H1 (cell line): ENCODE measurements around the gene SNX13. TPM values are rescaled to one million over a fixed set of nuclear protein-coding genes. Genes with fewer than 3 reads are reported as not detected.

Source experiments
- CTCF ChIA-PET: fragments of 300-600 bp; sonication (Branson Sonifier 250); formaldehyde crosslinking; loops from one replicate; lab custom pipeline; 2021; ENCODE audit not compliant: partially characterized antibody; lab: Charles Lee
- POLR2A ChIA-PET: fragments of 300-600 bp; sonication (Branson Sonifier 250); formaldehyde crosslinking; loops from one replicate; lab custom pipeline; 2021; ENCODE audit warnings: inconsistent platforms; ENCODE audit not compliant: partially characterized antibody; lab: Charles Lee
- DNase-seq, 2 experiments: peaks; one replicate each; pipeline versions ENCODE4 v3.0.0 to v3.0.0-alpha.2; 2010 to 2022; ENCODE audit warnings: low spot score in 2 of 2, low read depth in 1 of 2, mixed read lengths in 1 of 2
- FAIRE-seq: peaks from 2 replicates; lab custom pipeline; 2011; peaks lifted over from hg19 to GRCh38; lab: Jason Lieb, UNC
- H2AFZ ChIP-seq: 2 replicates; pipeline ENCODE4 v1.8.1; 2012; ENCODE audit warnings: low read length, inconsistent platforms
- H2AK5ac ChIP-seq: 2 replicates; pipeline ENCODE4 v1.6.1; 2013; ENCODE audit warnings: low read depth, low read length
- H2BK120ac ChIP-seq: replicated peaks from 2 replicates; pipeline ENCODE3; 2013; ENCODE audit warnings: low read depth, low read length, inconsistent platforms
- H2BK12ac ChIP-seq: 2 replicates; pipeline ENCODE4 v1.6.1; 2013; ENCODE audit warnings: low read depth, low read length
- H2BK15ac ChIP-seq: 2 replicates; pipeline ENCODE4 v1.6.1; 2013; ENCODE audit warnings: low read length
- H2BK20ac ChIP-seq: 2 replicates; pipeline ENCODE4 v1.6.1; 2013; ENCODE audit warnings: low read length
- H2BK5ac ChIP-seq: 2 replicates; pipeline ENCODE4 v1.6.1; 2013; ENCODE audit warnings: low read depth, low read length
- H3K14ac ChIP-seq: 2 replicates; pipeline ENCODE4 v1.6.1; 2013; ENCODE audit warnings: inconsistent platforms; ENCODE audit not compliant: insufficient read length
- H3K18ac ChIP-seq: 2 replicates; pipeline ENCODE4 v1.6.1; 2013; ENCODE audit warnings: low read length; ENCODE audit errors: extremely low read depth
- H3K23ac ChIP-seq: 2 replicates; pipeline ENCODE4 v1.6.1; 2013; ENCODE audit warnings: inconsistent platforms; ENCODE audit not compliant: insufficient read length
- H3K23me2 ChIP-seq: 2 replicates; pipeline ENCODE4 v1.6.1; 2013; ENCODE audit warnings: low read depth, low read length
- H3K27ac ChIP-seq: 2 replicates; pipeline ENCODE4 v1.6.1; 2011; ENCODE audit warnings: low read depth, low read length, inconsistent platforms
- H3K27me3 ChIP-seq, 4 experiments: replicated peaks in 1 of 4; 1 replicate in 1 of 4; 2 replicates in 3 of 4; pipeline versions ENCODE4 v1.6.1 to v1.8.1; 2011 to 2013; ENCODE audit warnings: low read length in 3 of 4, mild to moderate bottlenecking in 3 of 4, inconsistent platforms in 2 of 4, mixed read lengths in 2 of 4, moderate library complexity in 1 of 4; ENCODE audit not compliant: control insufficient read depth in 3 of 4, insufficient read depth in 3 of 4; ENCODE audit errors: extremely low read depth in 1 of 4
- H3K36me3 ChIP-seq, 4 experiments: 2 replicates each; pipeline versions ENCODE4 v1.6.1 to v1.8.1; 2011 to 2013; ENCODE audit warnings: mild to moderate bottlenecking in 4 of 4, low read length in 3 of 4, moderate library complexity in 2 of 4, control low read depth in 1 of 4, inconsistent platforms in 1 of 4; ENCODE audit not compliant: insufficient read depth in 4 of 4, control insufficient read depth in 2 of 4
- H3K4ac ChIP-seq: replicated peaks from 2 replicates; pipeline ENCODE3; 2013; ENCODE audit warnings: low read length, low read depth, mixed read lengths, inconsistent platforms; ENCODE audit not compliant: insufficient read length
- H3K4me1 ChIP-seq, 4 experiments: replicated peaks in 1 of 4; 1 replicate in 1 of 4; 2 replicates in 3 of 4; pipeline versions ENCODE4 v1.6.1 to v1.8.1; 2011 to 2013; ENCODE audit warnings: low read length in 3 of 4, inconsistent platforms in 2 of 4, mixed read lengths in 1 of 4; ENCODE audit not compliant: insufficient read depth in 4 of 4, control insufficient read depth in 3 of 4
- H3K4me2 ChIP-seq, 2 experiments: 2 replicates each; pipeline versions ENCODE4 v1.6.1 to v1.8.1; 2011 to 2013; ENCODE audit warnings: low read depth in 2 of 2, low read length in 2 of 2, control low read depth in 1 of 2, inconsistent platforms in 1 of 2, mild to moderate bottlenecking in 1 of 2; ENCODE audit not compliant: insufficient read depth in 1 of 2
- H3K4me3 ChIP-seq, 4 experiments: fragments of 200-600, 300-600 bp in 1 of 4; sonication (generic), shearing (Covaris generic), sonication (Bioruptor Twin) in 1 of 4; 2 replicates each; pipeline versions ENCODE4 v1.5.1 to v1.8.1; 2011 to 2016; ENCODE audit warnings: low read length in 4 of 4, low read depth in 3 of 4, control low read depth in 2 of 4, inconsistent platforms in 2 of 4, mild to moderate bottlenecking in 2 of 4, mixed read lengths in 1 of 4, moderate library complexity in 1 of 4; ENCODE audit not compliant: insufficient read depth in 2 of 4; ENCODE audit errors: extremely low read depth in 1 of 4
- H3K56ac ChIP-seq: replicated peaks from 2 replicates; pipeline ENCODE3; 2013; ENCODE audit warnings: low read depth, mild to moderate bottlenecking, mixed read lengths, low read length, inconsistent platforms; ENCODE audit not compliant: insufficient read length
- H3K79me1 ChIP-seq: 2 replicates; pipeline ENCODE4 v1.6.1; 2013; ENCODE audit warnings: low read depth, low read length, control low read depth
- H3K79me2 ChIP-seq, 2 experiments: 2 replicates each; pipeline versions ENCODE4 v1.6.1 to v1.8.1; 2012 to 2013; ENCODE audit warnings: low read length in 2 of 2, mild to moderate bottlenecking in 2 of 2, inconsistent platforms in 1 of 2; ENCODE audit not compliant: insufficient read depth in 2 of 2, control insufficient read depth in 1 of 2
- H3K9ac ChIP-seq, 4 experiments: replicated peaks in 1 of 4; 1 replicate in 1 of 4; 2 replicates in 3 of 4; pipeline versions ENCODE4 v1.6.1 to v1.8.1; 2011 to 2013; ENCODE audit warnings: low read depth in 3 of 4, low read length in 3 of 4, control low read depth in 2 of 4, mild to moderate bottlenecking in 2 of 4, moderate library complexity in 2 of 4, inconsistent platforms in 1 of 4; ENCODE audit errors: extremely low read depth in 1 of 4
- H3K9me3 ChIP-seq, 2 experiments: 2 replicates each; pipeline versions ENCODE4 v1.6.1 to v1.8.1; 2012 to 2013; ENCODE audit warnings: mild to moderate bottlenecking in 2 of 2, moderate library complexity in 2 of 2, control low read depth in 1 of 2, inconsistent platforms in 1 of 2, low read depth in 1 of 2, low read length in 1 of 2, mixed read lengths in 1 of 2; ENCODE audit not compliant: insufficient read depth in 2 of 2
- H4K20me1 ChIP-seq, 2 experiments: replicated peaks in 1 of 2; 2 replicates each; pipeline versions ENCODE3 to v1.8.1; 2011 to 2013; ENCODE audit warnings: inconsistent platforms in 2 of 2, low read length in 2 of 2, mild to moderate bottlenecking in 1 of 2; ENCODE audit not compliant: insufficient read depth in 2 of 2, control insufficient read depth in 1 of 2
- H4K5ac ChIP-seq: 2 replicates; pipeline ENCODE4 v1.6.1; 2013; ENCODE audit warnings: low read length, low read depth, mixed read lengths, inconsistent platforms; ENCODE audit not compliant: insufficient read length
- H4K8ac ChIP-seq: 2 replicates; pipeline ENCODE4 v1.8.0; 2013; ENCODE audit warnings: mild to moderate bottlenecking, moderate library complexity, low read length, inconsistent platforms; ENCODE audit not compliant: insufficient read depth; ENCODE audit errors: extremely low read depth
- H4K91ac ChIP-seq: replicated peaks from 2 replicates; pipeline ENCODE3; 2013; ENCODE audit warnings: low read length, mixed read lengths, inconsistent platforms; ENCODE audit not compliant: insufficient read length
- BCL11A ChIP-seq, 2 experiments: IDR thresholded peaks; one replicate each; pipeline ENCODE4 v1.6.1; 2011; ENCODE audit warnings: low read depth in 2 of 2, low read length in 2 of 2, mild to moderate bottlenecking in 2 of 2
- BRCA1 ChIP-seq: IDR thresholded peaks from 2 replicates; pipeline ENCODE4 v1.6.1; 2012; ENCODE audit warnings: low read depth, low read length, improper control_type of control experiment
- CBX8 ChIP-seq: fragments of 300-800, 300-1000 bp; sonication (generic); IDR thresholded peaks from 2 replicates; pipeline ENCODE4 v1.7.1; 2016; ENCODE audit warnings: low read depth, low read length, borderline replicate concordance
- KDM4A ChIP-seq: IDR thresholded peaks from one replicate; pipeline ENCODE4 v1.7.1; 2012; ENCODE audit warnings: low read depth, mild to moderate bottlenecking, moderate library complexity, low read length, inconsistent platforms; ENCODE audit not compliant: severe bottlenecking
- MAX ChIP-seq: IDR thresholded peaks from 2 replicates; pipeline ENCODE4 v1.6.1; 2012; ENCODE audit warnings: inconsistent platforms
- SP2 ChIP-seq: IDR thresholded peaks from 2 replicates; pipeline ENCODE4 v1.6.1; 2012; ENCODE audit warnings: mild to moderate bottlenecking, low read length, inconsistent platforms
- WGBS, 2 experiments: shearing (Covaris generic) in 1 of 2; methylation state at CpG; one replicate each; pipeline versions ENCODE4 v1.1.6 to v1.1.7; 2013 to 2015; ENCODE audit warnings: low lambda C conversion rate in 2 of 2, mixed read lengths in 2 of 2, inconsistent platforms in 1 of 2, low coverage in 1 of 2, missing lambda C conversion rate in 1 of 2; ENCODE audit not compliant: insufficient replicate concordance in 2 of 2, insufficient coverage in 1 of 2, insufficient read length in 1 of 2; ENCODE audit errors: extremely low coverage in 1 of 2, missing lambda C conversion rate in 1 of 2; 5-methylcytosine and 5-hydroxymethylcytosine counted together
- polyA plus RNA-seq, 7 experiments: library from polyadenylated mRNA; depleted of rRNA in 3 of 7; stranded (reverse) in 5 of 7; unstranded in 2 of 7; fragments of >200 nt in 5 of 7; fragments of 200-250 nt in 2 of 7; gene quantifications; 1 replicate in 5 of 7; 2 replicates in 1 of 7; 4 replicates in 1 of 7; pipeline versions ENCODE4 v1.2.1 to v1.2.3, GENCODE V29; 2011 to 2013; ENCODE audit warnings: missing spikeins in 2 of 7, mixed read lengths in 2 of 7
- total RNA-seq: library from RNA; stranded (reverse); fragmentation: NEBNext Ultra II Directional; extraction: Animal tissue kit (Norgen Biotek cat#: 25700); gene quantifications from 2 replicates; pipeline ENCODE4 v1.2.1, GENCODE V29; 2021
- TF ChIP-seq, protein P1 (sequence below): IDR thresholded peaks from 2 replicates; pipeline ENCODE4 v1.6.1; 2012; ENCODE audit warnings: low read length, inconsistent platforms

The SNX13 gene
- total and polyA plus RNA-seq, 2 of the 8 experiments (the other 6 are each of a cell fraction or from before 2014, with no cell fraction given), result 5.5 to 27.4 TPM

DNA sequence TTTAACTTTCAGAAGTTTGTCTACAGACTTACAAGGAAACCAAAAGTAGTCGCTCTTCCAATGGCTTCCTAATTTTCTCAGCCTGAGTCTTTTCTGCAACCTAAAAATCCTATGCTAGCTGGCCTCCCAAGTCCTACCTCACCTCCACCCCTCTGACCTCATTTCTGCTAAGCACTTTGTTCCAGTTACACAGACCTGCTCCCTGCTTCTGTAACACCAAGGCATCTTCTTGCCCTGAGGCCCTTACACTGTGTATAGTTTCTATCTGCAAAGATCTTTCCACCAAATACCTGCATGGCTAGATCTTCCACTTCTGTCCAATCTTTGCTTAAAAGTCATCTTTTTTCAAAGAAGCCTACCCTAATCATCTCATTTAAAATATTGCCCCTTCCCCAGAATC lies 1.9 kb upstream of the SNX13 start:
- Histone ChIP-seq H2BK120ac (no peak overlapping the region), H2BK20ac (no peak overlapping the region)
- CTCF ChIA-PET, result no interaction called here

More for the DNA sequence above, 1.9 kb upstream of the SNX13 start:
- Histone ChIP-seq H3K4me3 (no peak overlapping the region), H3K79me2 (peaks cover 0 to 29% of the 10 kb centered on the region in 2 experiments; a peak in 3 of 4 replicates), H3K4ac (no peak overlapping the region), H3K18ac (no peak overlapping the region), H4K5ac (no peak overlapping the region), H3K23ac (no peak overlapping the region), H3K4me2 (no peak overlapping the region), H3K23me2 (peaks cover 8% of the 10 kb centered on the region), H2AFZ (no peak overlapping the region), H3K56ac (no peak overlapping the region), H3K4me1 (peaks cover 0 to 2% (median 0%) of the 10 kb centered on the region in 4 experiments; a peak in 1 of 7 replicates), H3K27ac (no peak overlapping the region), H3K14ac (no peak overlapping the region), H4K8ac (no peak overlapping the region), H3K9ac (no peak overlapping the region), H2BK5ac (no peak overlapping the region), H2AK5ac (no peak overlapping the region), H3K9me3 (no peaks in the 10 kb centered on the region), H3K79me1 (0 out of 2 replicates have a peak, but pooled peaks cover 5% of the 10 kb centered on the region), H3K27me3 (no peaks in the 10 kb centered on the region), H2BK12ac (no peak overlapping the region), H3K36me3 (no peaks in the 10 kb centered on the region), H4K20me1 (no peaks in the 10 kb centered on the region), H2BK15ac (no peak overlapping the region), H4K91ac (no peak overlapping the region)
- 88% methylated on average over 1 of the region's 1 CpG; no CpG with 5 or more reads in 1 of the 2 experiments for WGBS, 2 experiments
- POLR2A ChIA-PET, result no interaction called here
- TF ChIP-seq MAX (no peak), BCL11A (IDR thresholded peaks at IDR 0.05; ENCODE audit: low read depth in 2 of 2, low read length in 2 of 2) (no peak), SP2 (no peak), KDM4A (no peak), BRCA1 (no peak), CBX8 (no peak)
- TF ChIP-seq, protein P1, sequence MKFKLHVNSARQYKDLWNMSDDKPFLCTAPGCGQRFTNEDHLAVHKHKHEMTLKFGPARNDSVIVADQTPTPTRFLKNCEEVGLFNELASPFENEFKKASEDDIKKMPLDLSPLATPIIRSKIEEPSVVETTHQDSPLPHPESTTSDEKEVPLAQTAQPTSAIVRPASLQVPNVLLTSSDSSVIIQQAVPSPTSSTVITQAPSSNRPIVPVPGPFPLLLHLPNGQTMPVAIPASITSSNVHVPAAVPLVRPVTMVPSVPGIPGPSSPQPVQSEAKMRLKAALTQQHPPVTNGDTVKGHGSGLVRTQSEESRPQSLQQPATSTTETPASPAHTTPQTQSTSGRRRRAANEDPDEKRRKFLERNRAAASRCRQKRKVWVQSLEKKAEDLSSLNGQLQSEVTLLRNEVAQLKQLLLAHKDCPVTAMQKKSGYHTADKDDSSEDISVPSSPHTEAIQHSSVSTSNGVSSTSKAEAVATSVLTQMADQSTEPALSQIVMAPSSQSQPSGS, result no peak
- no peak for FAIRE-seq
- DNase-seq, result no peak
